Measurements from ENCODE around the gene MYO10.
"Not testable (repeated sequence)": the region's sequence is repeated elsewhere in the genome, so short reads cannot be mapped to it uniquely, and the experiment has no call there.

Gene MYO10

DNA sequence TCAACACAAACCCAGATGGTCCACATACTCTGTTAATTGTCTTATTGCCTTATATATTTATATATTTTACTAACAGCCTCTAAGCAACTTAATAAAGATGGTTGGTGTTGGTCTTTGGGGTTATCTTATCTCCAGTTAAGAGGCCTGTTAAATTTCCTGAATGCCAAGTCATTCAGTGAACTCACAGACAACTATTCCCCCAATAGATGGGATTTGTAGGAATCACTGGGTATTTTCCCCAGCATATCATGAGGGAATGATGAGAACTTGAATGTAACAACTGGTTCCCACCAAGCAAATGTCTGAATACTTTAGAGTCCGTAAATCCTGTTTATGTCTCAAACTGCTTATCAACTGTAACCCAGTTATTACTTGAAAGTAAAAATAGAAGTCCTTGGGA is 276.6 kb downstream of the MYO10 start:
- DNase-seq = no peak

DNA sequence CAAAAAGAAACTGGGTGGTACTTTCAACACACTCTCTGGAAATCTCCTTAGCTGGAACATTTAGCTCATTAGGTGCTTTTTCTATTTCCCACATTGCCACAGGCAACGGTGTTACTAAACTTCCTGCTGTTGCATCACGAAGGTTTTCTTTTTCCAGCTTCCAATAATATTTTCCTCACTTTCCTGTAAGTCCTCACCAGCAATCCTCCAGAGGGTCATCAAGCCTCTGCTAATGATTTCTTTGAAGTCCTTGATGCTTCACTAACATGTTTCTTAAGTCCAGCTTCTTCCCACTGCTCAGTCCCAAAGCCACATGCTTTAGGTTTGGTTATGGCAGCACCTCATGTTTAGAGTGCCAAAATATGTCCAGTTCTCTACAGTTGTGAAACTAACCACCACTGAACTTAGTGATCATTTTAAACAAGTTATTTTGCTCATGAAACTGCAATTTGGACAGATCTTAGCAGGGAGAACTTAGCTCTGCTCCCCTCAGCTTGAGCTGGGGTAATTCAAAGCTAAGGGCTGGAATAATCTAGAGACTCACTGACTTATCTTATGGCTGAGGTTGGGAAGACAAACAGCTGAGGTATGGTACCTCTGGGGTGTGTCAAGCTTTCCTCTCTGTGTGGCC is 279.4 kb downstream of the MYO10 start:
- DNase-seq = no peak

DNA sequence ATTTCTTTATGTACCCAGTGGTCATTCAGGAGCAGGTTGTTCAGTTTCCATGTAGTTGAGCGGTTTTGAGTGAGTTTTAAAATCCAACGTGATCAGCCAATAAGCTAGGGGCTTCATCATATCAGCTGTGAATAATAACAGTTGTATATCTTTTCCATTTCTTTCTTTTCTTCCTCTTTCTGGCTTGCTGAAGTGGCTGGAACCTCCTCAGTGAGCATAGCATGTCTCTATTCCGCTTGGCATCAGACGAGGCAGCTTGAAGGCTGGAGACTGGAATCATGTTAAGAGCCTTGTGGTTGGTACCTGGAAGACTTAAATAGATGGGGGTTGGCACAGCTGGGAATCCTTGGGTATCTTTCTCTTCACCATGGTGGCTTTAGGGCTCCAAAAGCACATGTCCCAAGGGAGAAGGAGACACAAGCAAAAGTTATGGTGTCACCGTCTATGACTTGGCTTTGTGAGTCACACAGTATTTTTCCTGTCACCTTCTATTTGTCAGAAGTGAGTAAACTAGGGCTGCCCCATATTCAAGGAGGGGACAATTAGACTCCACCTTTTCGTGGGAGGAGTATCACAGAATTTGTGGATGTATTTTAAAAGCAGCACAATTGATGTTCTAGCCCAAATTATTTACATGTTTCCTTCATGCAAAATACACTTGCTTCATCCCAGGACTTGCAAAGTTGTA is 281.3 kb downstream of the MYO10 start:
- DNase-seq = no peak

DNA sequence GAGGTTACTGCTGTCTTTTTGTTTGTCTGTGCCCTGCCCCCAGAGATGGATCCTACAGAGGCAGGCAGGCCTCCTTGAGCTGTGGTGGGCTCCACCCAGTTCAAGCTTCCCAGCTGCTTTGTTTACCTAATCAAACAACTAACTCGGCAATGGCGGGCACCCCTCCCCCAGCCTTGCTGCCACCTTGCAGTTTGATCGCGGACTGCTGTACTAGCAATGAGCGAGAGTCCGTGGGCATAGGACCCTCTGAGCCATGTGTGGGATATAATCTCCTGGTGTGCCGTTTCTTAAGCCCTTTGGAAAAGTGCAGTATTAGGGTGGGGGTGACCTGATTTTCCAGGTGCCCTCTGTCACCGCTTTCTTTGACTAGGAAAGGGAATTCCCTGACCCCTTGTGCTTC is 287.3 kb downstream of the MYO10 start:
- DNase-seq = not testable (repeated sequence)

DNA sequence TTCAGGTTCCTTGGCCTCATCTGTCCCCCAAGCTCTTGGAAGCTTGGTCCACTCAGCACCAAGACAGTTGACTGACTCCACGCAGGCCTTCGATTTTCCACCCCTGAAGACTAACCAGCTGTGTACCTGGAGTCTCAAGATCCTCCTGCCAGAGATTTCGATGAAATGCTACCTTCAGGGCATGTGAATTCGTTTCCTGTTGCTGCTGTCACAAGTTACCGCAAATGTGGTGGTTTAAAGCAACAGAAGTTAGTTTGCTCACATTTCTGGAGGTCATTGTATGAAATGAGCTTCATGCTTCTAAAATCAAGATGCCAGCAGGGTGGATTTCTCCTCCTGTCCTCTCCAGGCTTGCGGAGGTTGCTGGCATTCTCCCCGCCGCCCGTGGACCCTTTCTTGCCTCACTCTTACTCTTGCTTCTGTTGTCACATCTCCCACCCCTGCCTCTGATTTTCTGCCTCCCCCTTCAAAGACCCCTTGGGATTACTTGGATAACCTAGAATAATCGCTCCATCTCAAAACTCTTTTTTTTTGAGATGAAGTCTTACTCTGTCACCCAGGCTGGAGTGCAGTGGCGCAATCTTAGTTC is 291.7 kb downstream of the MYO10 start:
- DNase-seq = no peak

DNA sequence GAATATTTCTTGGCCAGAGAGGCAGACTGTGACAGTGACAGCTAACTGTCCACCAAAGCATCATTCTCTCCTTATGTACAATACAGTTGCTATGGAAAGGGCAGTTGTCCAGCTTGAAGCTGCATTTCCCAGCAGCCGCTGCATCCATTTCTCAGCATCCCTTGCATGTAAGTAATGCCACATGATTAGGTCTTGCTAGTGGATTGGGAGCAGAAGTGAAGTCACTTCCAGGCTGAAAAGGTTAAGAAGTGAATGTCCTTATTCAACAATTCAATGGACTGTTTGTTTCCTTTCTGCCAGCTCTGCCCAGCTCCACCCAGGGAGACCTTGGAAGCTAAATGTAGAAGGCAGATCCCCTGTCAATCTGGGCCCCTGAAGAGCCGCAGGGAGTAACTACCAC is 293.2 kb downstream of the MYO10 start:
- no peak for DNase-seq

DNA sequence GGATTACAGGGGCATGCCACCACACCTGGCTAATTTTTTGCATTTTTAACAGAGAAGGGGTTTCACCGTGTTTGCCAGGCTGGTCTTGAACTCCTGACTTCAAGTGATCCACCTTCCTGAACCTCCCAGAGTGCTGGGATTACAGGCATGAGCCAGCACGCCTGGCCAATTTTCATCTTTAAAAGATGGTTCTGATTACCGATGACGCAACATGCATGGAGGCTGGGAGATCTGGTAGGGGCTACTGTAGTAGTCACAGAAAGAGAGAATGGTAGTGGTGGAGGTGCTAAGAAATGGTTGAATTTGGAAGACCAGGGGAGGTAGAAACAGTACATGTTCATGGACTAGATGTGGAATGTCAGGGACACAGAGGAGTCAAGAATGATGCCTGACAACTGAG is 296.9 kb downstream of the MYO10 start:
- DNase-seq = no peak

DNA sequence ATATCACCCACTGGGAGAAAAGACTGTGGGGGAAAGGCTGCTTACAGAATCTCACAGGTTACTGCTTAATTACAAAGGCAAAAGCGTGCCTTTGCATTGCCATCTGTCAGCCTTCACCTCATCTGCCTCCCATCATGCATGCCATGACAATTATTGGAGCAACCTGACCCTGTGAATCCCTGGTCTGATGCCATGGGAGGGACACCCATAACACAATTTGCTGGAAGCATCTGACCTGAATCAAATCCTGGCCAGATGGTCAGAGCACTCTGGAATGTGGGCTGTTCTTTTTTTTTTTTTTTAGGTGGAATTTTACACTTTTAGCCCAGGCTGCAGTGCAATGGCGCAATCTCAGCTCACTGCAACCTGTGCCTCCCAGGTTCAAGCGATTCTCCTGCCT is 307.7 kb downstream of the MYO10 start:
- DNase-seq = no peak

DNA sequence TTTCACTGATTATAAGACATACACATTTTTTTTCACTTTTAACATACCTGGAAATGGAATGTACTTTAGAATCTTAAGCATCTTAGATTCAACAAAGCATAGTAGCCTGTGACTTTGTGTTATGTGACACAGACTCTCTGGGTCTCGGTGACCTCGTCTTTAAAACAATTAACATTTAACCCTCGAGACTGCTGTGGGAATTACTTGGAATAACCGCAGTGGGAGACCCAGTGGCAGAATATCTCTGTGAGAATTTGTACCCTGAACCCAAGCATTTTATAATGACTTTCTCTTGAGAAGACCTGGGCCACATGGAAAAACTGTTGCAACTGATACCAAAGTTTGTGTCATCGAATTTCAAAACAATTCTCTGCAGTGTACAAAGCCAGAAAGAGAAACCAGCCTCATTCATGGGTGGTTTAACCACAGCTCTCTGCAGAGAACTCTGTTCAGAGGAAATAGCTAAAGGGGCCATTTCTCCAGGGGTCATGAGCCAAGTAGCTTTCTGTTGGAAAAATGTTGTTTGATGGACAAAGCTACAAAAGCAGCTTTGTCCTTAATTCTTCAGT is 309.3 kb downstream of the MYO10 start:
- DNase-seq = no peak

DNA sequence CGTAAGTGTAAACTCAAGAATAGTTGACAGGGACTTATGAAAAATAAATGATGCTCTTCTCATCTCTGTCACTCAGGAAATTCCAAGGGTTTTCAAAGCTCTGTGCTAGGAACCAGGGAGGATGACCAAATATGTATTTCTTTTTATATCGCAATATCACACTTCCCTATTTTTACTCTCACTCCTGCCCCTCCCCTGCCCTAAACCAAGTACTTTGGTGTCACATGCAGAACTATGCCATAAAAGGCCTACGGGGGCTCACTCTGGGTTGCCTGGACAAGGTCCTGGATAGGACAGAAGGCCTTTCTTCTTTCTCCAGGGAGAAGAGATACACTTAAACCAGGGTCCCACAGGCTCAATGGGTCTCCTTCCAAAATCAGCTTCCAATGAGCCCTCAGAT is 311.0 kb downstream of the MYO10 start:
- no peak for DNase-seq

DNA sequence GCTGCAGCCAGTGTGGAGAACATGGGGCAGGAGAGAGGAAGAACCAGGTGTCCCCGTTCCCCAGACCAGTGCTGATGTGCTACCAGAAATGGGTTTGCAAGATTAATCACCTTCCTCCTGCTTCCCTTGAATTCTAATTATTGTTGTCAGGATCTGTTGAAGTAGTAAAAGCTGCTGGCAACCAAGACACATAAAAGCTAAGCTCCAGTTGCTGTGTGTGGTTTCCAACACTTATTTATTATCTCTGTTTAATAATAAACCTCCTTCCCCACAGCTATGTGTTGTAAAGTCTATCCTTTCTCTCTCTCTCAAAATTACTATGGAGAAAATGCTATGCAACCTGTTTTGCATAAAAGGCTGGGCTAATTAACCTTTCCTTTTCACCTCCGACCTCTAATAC is 317.0 kb downstream of the MYO10 start:
- DNase-seq = no peak

DNA sequence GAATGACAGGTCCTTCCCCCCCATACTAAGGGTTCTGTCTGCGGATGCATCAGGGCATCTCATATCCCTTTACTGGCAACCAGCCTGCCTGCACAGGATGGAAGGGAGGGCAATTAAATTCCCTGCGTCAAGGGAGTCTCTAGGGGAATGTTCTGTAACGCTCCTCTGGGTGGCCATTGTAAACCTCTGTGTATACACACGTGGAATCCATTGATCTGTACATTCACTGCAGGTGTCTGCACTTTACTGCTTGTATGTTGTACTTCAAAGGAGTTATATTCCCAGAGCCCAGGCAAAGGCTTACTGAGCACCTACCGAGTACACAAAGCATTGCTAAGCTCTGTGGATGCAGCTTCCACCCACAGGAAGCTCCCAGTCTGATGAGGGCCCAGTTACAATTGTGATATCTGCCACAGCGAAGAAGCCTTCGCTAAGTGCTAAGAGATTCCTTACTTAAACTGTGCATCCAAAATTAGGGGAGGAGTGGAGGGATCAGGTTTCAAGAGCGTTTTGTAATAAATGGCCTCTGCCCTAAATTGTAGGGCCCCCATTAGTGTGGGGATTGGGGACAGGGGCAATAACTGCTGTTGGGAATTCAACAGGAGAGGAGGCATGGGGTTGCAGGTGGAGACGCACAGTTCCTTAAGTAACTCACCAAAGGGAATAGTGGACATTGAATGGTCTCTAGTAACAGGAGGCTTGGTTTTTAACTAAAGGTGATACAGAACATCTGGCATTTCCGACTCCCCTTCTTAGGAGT is 317.8 kb downstream of the MYO10 start:
- no peak for DNase-seq

DNA sequence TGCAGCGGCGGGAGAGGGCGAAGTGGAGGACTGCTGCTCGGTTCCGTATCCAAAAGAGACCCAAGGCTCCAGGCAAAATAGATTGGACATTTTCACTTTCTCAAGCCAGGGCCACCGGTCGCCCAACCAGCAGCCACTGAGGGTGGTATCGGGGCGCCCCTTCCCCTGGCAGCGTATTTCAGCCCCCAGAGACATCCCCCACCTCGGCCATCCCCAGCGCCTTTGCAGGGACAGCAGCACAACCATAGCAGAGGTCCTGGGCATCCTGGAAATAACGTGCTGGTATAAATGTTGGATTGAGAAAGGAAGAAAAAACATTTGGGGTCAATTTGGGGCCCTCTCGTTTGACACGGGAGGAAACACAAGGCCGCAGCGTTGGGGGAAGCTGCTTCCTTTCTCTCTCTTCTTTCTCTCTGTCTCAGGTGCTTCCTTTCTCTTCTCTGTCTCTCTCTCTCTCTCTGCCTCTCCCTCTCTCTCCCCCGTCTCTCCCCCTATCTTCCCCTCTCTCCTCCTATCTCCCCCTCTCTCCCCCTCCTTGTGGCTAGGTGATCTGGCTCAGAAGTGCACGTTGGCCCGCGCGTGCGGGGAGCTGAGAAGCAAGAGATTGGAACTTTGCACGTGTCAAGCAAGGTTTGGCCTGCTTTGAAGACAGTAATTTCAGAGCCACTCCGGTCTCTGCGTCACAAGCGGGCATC is 318.7 kb downstream of the MYO10 start:
- peak in 1 of 2 donors; percentile 26 for DNase-seq

DNA sequence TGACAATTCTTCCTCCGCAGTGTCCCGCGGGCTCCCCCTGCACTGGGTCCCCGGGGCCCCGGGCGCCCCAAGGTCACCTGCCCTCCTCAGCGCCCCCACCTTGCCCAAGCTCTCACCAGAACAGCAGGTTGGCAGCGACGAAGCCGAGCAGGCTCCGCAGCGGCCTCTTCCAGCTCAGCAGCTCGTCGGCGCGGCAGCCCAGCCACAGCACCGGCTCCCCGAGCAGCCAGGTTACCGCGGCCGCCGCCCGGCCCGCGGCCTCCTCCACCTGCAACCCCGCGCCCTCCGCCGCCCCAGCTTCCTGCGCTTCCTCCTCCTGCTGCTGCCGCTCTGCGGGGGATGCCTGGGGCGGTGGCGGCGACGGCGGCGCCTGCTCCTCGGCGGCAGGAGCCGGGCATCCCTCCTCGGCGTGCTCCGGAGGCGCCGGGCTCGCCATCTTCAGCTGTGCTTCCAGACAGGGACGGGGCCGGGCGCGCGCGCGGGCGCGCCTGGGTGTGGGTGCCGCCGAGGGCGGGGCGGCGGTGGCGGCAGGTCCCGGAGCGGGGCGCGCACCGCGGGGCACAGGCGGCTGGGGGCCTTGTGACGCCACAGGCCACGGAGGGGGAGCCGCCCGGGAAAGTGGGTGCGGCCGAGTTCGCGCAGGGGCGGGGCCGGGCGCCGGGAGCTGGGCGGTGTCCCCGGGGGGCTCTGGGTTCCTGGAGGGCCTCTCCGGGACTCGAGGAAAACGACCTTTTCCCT is 319.4 kb downstream of the MYO10 start, which contains the start of gene RETREG1:
TSS of gene RETREG1 (minus strand) at position 462 of the 738 bp plus-strand sequence. CDS start at position 436, 26 bp downstream.
- peak in 1 of 2 donors; percentile 36 for DNase-seq

DNA sequence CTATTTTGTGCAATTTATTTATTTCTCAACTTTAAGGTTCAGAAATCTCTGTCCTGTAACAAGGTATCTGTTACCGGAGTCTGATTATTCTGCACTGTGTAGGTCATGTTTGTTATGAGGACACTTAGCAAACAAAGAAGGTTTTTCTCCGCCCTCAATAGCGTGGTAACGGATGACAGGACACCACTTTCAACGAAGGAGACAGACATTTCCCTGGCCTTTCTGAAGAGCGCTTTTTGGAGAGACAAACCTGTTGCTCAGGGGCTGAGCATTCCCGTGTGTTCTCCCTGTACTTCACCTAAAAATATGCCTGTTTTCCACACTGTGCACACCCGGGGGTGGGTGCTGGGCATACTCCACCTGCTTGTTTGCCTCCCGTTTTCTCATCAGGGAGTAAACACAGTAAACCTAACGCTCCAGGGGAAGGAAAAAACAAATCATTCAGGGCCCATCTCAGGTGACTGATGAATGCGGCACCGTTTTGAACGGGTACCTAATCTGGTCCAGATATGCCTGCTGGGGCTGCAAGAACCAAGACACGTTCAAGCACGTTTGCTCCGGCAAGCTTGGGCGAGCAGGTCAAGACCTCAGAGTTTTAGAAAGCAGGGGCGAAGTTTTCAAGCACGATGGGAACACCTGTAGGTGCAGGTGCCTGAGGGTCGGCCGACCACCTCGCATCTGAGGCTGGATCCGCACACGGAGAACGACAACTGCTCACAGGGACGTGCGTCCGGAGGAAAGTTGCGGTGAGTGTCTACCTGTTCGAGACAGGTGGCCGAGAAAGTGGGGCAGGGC is 320.1 kb downstream of the MYO10 start:
- DNase-seq = no peak

DNA sequence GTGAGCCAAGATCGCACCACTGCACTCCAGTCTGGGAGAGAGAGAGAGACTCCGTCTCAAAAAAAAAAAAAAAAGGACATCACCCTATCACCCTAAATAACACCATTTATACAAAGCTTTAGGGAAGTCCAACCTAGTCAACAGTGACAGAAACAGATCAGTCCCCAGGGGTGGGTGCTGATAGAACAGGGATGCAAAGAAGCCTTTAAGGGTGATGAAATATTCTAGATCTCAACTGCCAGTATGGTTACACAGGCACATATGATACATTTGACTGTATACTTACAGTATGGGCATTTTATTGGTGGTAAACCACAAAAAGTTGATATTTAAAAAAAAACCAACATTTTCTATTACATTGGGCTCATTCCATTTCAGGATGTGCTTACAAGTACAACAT is 324.1 kb downstream of the MYO10 start:
- no peak for DNase-seq
